GM21528 (cell line): ENCODE data around the gene PBRM1.
"Not testable (repeated sequence)": the region's sequence is repeated elsewhere in the genome, so short reads cannot be mapped to it uniquely, and the experiment has no call there.

Source experiments
- ATAC-seq: cut with Tn5 transposase; IDR thresholded peaks from one replicate; pipeline ENCODE4 v1.9.1; 2021; ENCODE audit warnings: mild to moderate bottlenecking, moderate library complexity; ENCODE audit not compliant: unreplicated experiment, low FRiP score

PBRM1 gene

DNA sequence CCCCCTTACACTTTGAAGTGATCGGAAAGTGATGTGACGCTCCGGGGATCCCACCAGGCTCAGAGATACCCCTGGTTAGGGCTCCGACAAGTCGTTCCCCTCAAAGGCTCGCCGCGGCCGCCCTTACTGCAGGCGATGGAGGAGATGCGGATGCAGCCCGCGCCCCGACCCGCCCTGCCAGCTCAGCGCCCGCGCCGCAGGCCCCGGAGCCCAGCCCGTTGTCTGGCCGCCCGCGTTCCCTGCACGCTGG lies 19.6 kb upstream of the PBRM1 start:
- no peak for ATAC-seq

DNA sequence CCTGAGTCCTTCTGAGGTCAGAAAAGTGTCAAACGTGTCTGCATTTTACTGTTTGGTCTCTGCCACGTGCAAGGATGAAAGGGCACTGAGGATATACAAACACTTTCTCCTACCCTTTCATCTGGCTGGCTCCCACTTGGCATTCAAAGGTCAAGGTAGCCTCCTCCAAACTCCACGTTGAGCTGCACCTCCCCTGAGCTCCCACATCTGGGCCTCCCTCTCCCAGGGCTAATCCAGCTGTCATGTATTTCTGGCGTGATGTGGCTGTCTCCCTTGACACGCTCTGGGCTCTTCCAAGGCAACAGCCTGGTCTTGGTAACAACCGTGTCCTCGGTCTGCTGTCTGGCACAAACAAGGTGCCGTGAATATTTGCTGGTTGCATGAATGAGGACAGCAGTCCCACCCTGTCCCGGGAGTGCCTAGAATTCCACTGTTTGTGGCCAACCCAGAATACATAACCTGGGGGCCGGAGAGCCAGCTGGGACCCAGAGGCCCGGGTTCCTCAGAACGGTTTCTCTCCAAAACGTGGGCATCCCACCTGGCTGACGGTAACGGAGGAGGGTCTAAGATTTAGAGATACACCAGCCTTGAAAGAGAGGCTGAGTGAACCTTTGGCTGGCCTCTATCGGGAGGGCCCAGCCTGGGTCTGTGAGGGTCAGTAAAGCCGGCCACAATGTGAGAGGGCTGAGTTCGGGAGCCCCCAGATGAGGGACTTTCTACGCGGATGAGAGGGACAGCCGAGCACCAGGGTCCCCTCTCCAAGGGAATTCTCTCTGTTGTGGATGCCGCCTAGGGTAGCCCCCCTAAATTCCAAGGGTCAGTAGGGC lies 19.1 kb upstream of the PBRM1 start:
- ATAC-seq: peak; percentile 7

DNA sequence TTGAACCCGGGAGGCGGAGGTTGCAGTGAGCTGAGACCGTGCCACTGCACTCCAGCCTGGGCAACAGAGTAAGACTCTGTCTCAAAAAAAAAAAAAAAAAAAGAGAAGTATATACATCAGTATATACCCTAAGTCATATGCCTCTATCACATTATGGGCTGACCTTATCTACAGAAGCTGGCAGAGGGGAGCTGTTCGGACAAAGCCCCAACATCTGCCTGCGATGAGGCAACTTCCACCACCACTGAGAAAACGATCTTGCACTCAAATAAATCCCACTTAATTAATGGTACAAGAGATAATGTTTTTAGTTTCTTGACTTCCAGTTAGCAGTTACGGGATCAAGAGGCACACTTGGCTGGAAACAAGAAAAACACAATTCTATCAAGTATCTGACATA lies 17.6 kb upstream of the PBRM1 start:
- ATAC-seq: no peak

- no peak for ATAC-seq
Observed at GRCh38 chr3:52697632-52697965, 11.9 kb upstream of the PBRM1 start.

DNA sequence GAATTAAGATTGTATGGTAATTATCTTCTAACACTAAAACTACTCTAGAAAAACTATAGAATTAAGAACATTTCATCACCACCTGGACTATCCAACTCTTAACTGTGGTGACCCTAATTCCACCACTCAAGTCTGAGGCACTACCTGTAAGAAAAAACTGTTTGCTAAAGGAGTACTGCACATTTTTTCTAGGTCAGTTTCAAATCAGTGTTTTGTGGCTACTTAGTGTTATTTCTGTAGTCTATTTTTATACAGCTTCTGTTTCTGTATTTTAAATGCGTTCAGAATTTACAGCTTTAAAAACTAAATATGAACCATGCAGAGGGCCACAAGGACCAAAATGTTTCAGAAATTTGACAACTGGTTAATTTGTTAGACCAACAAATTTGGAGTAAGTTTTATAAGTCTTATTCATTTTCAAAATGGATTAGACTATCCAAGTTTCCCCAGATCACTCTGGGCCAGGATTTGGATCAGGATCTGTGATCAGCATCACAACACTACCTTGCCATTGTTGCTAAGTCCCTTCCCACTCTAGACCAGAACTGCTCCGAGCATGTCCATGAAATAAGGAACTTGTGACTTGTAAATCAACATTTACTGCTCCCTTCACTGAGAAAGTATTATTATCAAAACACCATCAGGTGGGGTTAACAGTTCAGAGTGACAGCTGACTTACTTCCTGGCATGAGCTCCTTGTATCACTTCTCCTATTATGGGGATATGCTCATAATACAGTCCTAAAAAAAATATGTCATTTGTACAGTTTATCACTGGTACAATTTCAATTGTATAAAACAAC lies 11.3 kb upstream of the PBRM1 start:
- ATAC-seq: no peak

- no peak for ATAC-seq
Observed at GRCh38 chr3:52695798-52696671, 10.3 kb upstream of the PBRM1 start.

- no peak for ATAC-seq
Observed at GRCh38 chr3:52694528-52695189, 8.9 kb upstream of the PBRM1 start.

- ATAC-seq: no peak
Observed at GRCh38 chr3:52693071-52693470, 7.4 kb upstream of the PBRM1 start.

- no peak for ATAC-seq
Observed at GRCh38 chr3:52690560-52690959, 4.8 kb upstream of the PBRM1 start.

DNA sequence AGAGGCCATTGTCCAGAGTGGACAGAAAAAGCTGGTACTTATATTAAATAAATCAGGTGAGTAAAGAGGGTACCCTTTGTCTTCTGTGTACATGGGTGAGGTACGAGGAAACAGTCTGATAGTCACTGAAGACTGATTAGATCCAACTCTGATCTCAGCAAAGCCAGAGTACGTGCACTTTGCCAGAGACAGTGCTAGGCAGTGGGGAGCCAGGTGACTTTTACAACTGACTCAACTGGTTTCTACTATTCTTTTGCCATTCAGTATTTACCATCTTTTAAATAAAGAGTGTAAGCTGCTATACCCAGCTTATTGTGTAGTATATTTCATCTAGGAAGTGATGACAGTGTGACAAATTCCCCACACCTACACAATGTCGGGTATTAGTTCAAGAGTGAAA lies 3.4 kb upstream of the PBRM1 start:
- no peak for ATAC-seq

- ATAC-seq: no peak
Observed at GRCh38 chr3:52688266-52688665, 2.6 kb upstream of the PBRM1 start.

- ATAC-seq: peak; percentile 78
Observed at GRCh38 chr3:52685285-52685708, 416 bp downstream of the PBRM1 start.

DNA sequence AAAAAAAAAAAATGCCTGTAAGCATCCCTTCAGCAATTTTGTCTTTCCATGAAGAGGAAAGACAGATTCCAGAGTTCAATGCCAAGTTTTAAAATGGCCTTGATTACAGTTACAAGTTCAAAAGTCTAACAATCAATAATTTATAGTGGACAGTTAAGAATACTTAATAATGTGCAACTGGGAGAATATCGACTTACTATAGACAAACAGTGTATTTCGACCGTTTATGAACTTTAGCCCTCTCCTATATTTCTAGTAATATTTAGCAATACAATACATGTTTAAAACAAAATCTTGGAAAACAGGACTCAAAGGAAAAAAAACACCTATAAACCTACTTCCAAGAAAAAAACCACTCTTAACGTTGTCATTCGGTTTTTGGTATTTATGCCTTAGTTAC lies 1.5 kb downstream of the PBRM1 start:
- ATAC-seq: no peak

DNA sequence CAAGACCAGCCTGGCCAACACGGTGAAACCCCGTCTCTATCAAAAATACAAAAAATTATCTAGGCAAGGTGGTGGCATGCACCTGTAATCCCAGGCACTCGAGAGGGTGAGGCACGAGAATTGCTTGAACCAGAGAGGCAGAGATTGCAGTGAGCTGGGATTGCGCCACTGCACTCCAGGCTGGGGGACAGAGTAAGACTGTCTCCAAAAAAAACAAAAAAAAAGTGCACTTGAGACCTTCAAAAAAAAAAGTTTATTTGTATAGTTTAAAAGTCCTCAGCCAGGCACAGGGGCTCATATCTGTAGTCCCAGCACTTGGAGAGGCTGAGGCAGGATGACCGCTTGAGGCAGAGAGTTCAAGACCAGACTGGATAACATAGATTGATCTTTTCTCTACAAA lies 2.1 kb downstream of the PBRM1 start:
- no peak for ATAC-seq

DNA sequence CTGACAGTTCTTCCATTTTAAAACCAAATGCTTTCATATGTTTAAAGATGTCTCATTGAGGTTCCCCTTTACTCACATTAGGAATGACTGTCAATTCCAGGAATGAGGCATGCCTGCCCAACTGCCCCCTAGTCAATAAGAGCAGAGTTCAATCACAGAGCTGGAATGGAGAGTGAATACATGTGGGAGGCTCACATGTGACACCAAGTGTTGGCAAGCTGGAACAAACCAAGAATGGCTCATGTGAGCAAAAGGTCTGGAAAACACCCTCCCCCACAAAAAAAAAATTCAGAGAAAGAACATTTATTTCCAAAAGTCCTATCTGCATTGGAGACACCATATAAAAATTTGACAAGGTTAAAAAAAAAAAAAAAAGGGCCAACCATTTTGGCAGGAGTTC lies 3.7 kb downstream of the PBRM1 start:
- no peak for ATAC-seq

- no peak for ATAC-seq
Observed at GRCh38 chr3:52681596-52681995, 4.1 kb downstream of the PBRM1 start.

- no peak for ATAC-seq
Observed at GRCh38 chr3:52679811-52680210, 5.9 kb downstream of the PBRM1 start.

GRCh38 chr3:52679199-52679538 lies 6.5 kb downstream of the PBRM1 start:
- no peak for ATAC-seq

GRCh38 chr3:52678265-52679198 lies 7.2 kb downstream of the PBRM1 start:
- no peak for ATAC-seq

GRCh38 chr3:52676201-52676600 lies 9.5 kb downstream of the PBRM1 start:
- ATAC-seq: not testable (repeated sequence)
